Measurements from ENCODE around the gene GDF10. TPM values are rescaled to one million over a fixed set of nuclear protein-coding genes. Genes with fewer than 3 reads are reported as not detected.

GDF10 gene
- total and polyA plus RNA-seq, 2 experiments from 2014 or later: 2.5 to 5.7 TPM

DNA sequence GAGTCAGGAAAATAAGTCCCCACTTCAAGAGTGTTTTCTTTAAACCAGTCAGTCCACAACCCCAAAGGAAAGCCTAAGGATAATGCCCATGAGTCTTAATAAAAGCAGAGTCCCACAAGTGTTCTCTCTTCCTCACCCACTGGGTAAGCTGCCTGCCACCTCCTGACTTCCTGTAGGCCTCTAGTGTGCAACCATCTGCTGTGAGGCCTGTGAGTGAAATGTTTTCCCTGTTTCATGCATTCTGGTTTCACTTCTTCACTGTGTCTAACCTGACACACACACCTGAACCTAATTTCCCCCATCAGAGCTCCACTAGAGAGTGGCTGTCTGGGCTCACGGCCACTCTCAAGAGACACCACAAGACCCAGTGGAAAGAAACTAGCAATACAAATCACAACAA is 38.9 kb upstream of the GDF10 start:
- DNase-seq (ENCODE audit: low spot score): no peak
- no peaks in the 10 kb centered on the region for H4K20me1 ChIP-seq (ENCODE audit: insufficient read depth, poor library complexity, severe bottlenecking)
- H3K4me2 ChIP-seq: no peak overlapping the region
- TF ChIP-seq EZH2phosphoT487 (IDR thresholded peaks at IDR 0.05; ENCODE audit: low read depth, severe bottlenecking, unreplicated experiment): no peak
- no peaks in the 10 kb centered on the region for H3K9me2 ChIP-seq (replicated peaks; ENCODE audit: insufficient read depth)
- WGBS (ENCODE audit: low lambda C conversion rate, missing lambda C conversion rate): 100% methylated on average over 1 of the region's 1 CpG
- no peaks in the 10 kb centered on the region for H3K4me1 ChIP-seq (ENCODE audit: insufficient read depth)
- no peak overlapping the region for H3K27ac ChIP-seq
- no peaks in the 10 kb centered on the region for H3K9me3 ChIP-seq (ENCODE audit: low read depth)
- H3K36me3 ChIP-seq (replicated peaks; ENCODE audit: insufficient read depth, low read depth): no peaks in the 10 kb centered on the region
- no peak overlapping the region for H3K4me3 ChIP-seq
- H2AFZ ChIP-seq: no peak overlapping the region
- H3K27me3 ChIP-seq: no peaks in the 10 kb centered on the region
- no peaks in the 10 kb centered on the region for H3K79me2 ChIP-seq

DNA sequence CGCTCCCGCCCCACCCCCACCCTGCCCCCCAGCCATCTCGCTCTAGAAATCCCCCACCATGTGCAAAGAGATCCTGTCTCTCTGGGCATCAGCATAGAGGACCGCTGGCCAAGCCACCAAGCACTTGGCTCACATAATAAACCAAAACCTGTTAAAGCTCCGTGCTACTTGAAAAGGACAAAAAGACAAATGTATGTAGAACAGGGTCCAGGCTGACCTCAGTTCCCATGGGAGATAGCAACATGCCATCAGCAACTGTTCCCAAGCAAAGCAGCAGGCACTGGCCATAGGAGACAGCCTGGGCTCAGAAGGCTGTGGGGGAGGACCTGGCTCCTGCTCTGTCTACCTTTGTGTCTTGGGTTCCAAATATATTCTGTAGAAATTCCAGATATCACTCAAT is 38.4 kb upstream of the GDF10 start:
- 97% methylated on average over 3 of the region's 5 CpGs for WGBS (ENCODE audit: low lambda C conversion rate, missing lambda C conversion rate)
- H3K4me3 ChIP-seq: no peak overlapping the region
- H4K20me1 ChIP-seq (ENCODE audit: insufficient read depth, poor library complexity, severe bottlenecking): no peaks in the 10 kb centered on the region
- H3K79me2 ChIP-seq: no peaks in the 10 kb centered on the region
- H3K4me2 ChIP-seq: no peak overlapping the region
- no peaks in the 10 kb centered on the region for H3K27me3 ChIP-seq
- H3K9me2 ChIP-seq (replicated peaks; ENCODE audit: insufficient read depth): no peaks in the 10 kb centered on the region
- H2AFZ ChIP-seq: no peak overlapping the region
- no peaks in the 10 kb centered on the region for H3K4me1 ChIP-seq (ENCODE audit: insufficient read depth)
- no peaks in the 10 kb centered on the region for H3K36me3 ChIP-seq (replicated peaks; ENCODE audit: insufficient read depth, low read depth)
- no peak for DNase-seq (ENCODE audit: low spot score)
- H3K27ac ChIP-seq: no peak overlapping the region
- TF ChIP-seq, protein P1, sequence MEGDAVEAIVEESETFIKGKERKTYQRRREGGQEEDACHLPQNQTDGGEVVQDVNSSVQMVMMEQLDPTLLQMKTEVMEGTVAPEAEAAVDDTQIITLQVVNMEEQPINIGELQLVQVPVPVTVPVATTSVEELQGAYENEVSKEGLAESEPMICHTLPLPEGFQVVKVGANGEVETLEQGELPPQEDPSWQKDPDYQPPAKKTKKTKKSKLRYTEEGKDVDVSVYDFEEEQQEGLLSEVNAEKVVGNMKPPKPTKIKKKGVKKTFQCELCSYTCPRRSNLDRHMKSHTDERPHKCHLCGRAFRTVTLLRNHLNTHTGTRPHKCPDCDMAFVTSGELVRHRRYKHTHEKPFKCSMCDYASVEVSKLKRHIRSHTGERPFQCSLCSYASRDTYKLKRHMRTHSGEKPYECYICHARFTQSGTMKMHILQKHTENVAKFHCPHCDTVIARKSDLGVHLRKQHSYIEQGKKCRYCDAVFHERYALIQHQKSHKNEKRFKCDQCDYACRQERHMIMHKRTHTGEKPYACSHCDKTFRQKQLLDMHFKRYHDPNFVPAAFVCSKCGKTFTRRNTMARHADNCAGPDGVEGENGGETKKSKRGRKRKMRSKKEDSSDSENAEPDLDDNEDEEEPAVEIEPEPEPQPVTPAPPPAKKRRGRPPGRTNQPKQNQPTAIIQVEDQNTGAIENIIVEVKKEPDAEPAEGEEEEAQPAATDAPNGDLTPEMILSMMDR (IDR thresholded peaks at IDR 0.05; ENCODE audit: poor library complexity): no peak
- TF ChIP-seq EZH2phosphoT487 (IDR thresholded peaks at IDR 0.05; ENCODE audit: low read depth, severe bottlenecking, unreplicated experiment): no peak
- no peaks in the 10 kb centered on the region for H3K9me3 ChIP-seq (ENCODE audit: low read depth)

DNA sequence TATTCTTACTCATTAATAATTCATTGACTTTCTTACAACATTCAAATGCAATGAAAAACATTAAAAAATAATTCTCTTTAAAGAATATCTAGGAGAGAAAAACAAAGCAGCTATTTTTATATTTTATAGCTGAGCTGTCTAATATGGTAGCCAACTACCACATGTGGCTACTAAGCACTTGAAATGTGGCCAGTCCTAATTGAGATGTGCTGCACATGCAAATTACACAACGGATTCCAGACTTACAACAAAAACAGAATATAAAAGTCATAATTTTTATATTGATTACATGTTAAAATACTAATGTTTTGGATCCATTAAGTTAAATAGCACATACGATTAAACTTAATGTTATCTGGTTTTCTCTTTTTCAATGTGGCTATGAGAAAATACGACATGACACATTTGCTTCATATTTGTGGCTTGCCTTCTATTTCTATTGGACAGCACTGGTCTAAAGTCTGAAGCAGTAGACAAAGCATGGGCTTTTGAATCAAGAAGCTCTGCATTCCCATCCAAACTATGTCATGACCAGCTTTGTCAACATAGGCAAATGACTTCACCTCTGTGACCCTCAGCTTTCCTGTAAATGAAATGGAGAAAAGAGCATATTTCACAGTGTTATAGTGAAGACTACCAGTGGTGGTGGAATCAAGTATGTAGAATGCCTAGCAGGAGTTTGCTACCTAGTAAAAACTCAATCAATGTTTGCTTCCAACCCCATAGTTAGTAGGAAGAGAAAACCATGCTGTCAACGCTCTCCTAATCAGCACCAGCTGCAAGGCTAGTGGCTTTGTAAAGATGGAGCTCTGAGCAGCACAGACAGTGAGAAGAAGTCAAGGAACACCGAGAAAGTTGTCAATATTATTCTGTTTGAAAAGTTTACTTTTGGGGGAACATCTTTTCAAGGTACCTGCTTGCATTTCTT is 37.1 kb upstream of the GDF10 start:
- 73% methylated on average over 5 of the region's 5 CpGs for WGBS (ENCODE audit: low lambda C conversion rate, missing lambda C conversion rate)
- H3K4me1 ChIP-seq (ENCODE audit: insufficient read depth): no peaks in the 10 kb centered on the region
- no peaks in the 10 kb centered on the region for H4K20me1 ChIP-seq (ENCODE audit: insufficient read depth, poor library complexity, severe bottlenecking)
- H3K4me2 ChIP-seq: no peak overlapping the region
- H3K9me2 ChIP-seq (replicated peaks; ENCODE audit: insufficient read depth): no peaks in the 10 kb centered on the region
- H3K9me3 ChIP-seq (ENCODE audit: low read depth): no peaks in the 10 kb centered on the region
- H3K27me3 ChIP-seq: no peaks in the 10 kb centered on the region
- no peak overlapping the region for H3K27ac ChIP-seq
- no peak overlapping the region for H2AFZ ChIP-seq
- no peak overlapping the region for H3K4me3 ChIP-seq
- DNase-seq (ENCODE audit: low spot score): no peak
- TF ChIP-seq EZH2phosphoT487 (IDR thresholded peaks at IDR 0.05; ENCODE audit: low read depth, severe bottlenecking, unreplicated experiment) (no peak), EZH2 (IDR thresholded peaks at IDR 0.05; ENCODE audit: borderline replicate concordance) (no peak)
- TF ChIP-seq, protein P1 (IDR thresholded peaks at IDR 0.05; ENCODE audit: poor library complexity): no peak
- H3K79me2 ChIP-seq: no peaks in the 10 kb centered on the region
- no peaks in the 10 kb centered on the region for H3K36me3 ChIP-seq (replicated peaks; ENCODE audit: insufficient read depth, low read depth)

DNA sequence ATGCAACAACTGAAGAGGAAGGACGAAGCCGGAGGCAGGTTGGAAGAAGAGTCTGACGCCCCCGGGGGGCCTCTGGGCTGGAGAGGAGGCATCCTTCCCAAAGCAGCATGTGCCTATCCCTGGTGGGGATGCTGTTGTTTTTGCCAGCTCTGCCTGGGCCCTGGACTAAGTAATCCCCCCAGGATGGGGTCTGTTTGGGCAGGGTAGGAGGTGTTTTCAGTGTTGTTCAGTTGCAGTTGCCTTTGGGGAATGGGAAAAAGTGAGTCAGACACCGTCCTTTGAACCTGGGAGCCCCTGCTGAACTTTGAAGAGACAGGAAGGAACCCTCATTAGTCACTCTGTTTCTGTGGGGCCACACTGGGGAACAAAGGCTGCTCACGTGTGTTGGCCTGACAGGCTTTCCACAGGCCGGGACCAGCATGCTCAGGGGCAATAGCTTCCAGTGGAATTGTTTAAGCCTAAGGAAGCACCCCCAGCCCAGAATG is 35.2 kb upstream of the GDF10 start:
- Histone ChIP-seq H4K20me1 (ENCODE audit: insufficient read depth, poor library complexity, severe bottlenecking) (no peaks in the 10 kb centered on the region), H3K27ac (no peak overlapping the region), H3K4me1 (ENCODE audit: insufficient read depth) (no peaks in the 10 kb centered on the region), H2AFZ (no peak overlapping the region), H3K79me2 (no peaks in the 10 kb centered on the region), H3K4me2 (no peak overlapping the region), H3K36me3 (replicated peaks; ENCODE audit: insufficient read depth, low read depth) (no peaks in the 10 kb centered on the region), H3K4me3 (no peak overlapping the region), H3K9me3 (ENCODE audit: low read depth) (no peaks in the 10 kb centered on the region), H3K27me3 (no peaks in the 10 kb centered on the region), H3K9me2 (replicated peaks; ENCODE audit: insufficient read depth) (no peaks in the 10 kb centered on the region)
- WGBS (ENCODE audit: low lambda C conversion rate, missing lambda C conversion rate): 81% methylated on average over 7 of the region's 7 CpGs
- TF ChIP-seq EZH2 (IDR thresholded peaks at IDR 0.05; ENCODE audit: borderline replicate concordance) (no peak), EZH2phosphoT487 (IDR thresholded peaks at IDR 0.05; ENCODE audit: low read depth, severe bottlenecking, unreplicated experiment) (no peak)
- TF ChIP-seq, protein P1 (IDR thresholded peaks at IDR 0.05; ENCODE audit: poor library complexity): no peak
- no peak for DNase-seq (ENCODE audit: low spot score)
